ENCODE data around the gene HIGD1C. TPM values are rescaled to one million over a fixed set of nuclear protein-coding genes. Genes with fewer than 3 reads are reported as not detected.

HIGD1C gene
- total RNA-seq: not detected in 2 replicates

GRCh38 chr12:50952510-50952909 is at the start of gene HIGD1C:
TSS of gene HIGD1C (plus strand) at chr12:50952544. CDS start at chr12:50953999, 1,455 bp downstream.

Other genes starting within 250 kb of the HIGD1C start
- gene ATF1, start 188.4 kb upstream of the HIGD1C start, total RNA-seq: 20.0 and 25.5 TPM in 2 replicates
- gene TMPRSS12, start 109.6 kb upstream of the HIGD1C start, total RNA-seq: not detected in 2 replicates
- 52.1 and 63.4 TPM in 2 replicates for gene SLC11A2, start 73.8 kb downstream of the HIGD1C start, total RNA-seq
- 23.9 and 32.4 TPM in 2 replicates for gene LETMD1, start 95.8 kb downstream of the HIGD1C start, total RNA-seq
- 16.2 and 18.7 TPM in 2 replicates for gene CSRNP2, start 131.1 kb downstream of the HIGD1C start, total RNA-seq
- 7.8 and 8.0 TPM in 2 replicates for gene TFCP2, start 220.6 kb downstream of the HIGD1C start, total RNA-seq